ENCODE measurements around the gene TRMT112.

GRCh38 chr11:64314146-64314804, 3.1 kb downstream of the TRMT112 start:
- no peak for TF ChIP-seq EZH2 (IDR thresholded peaks at IDR 0.05; ENCODE audit: borderline replicate concordance, low read length)
- TF ChIP-seq CTCF (IDR thresholded peaks at IDR 0.05; ENCODE audit: low read length), result no peak
